Adrenal gland (tissue), 5 donors: Measurements from ENCODE around the gene IMPA2.

Source experiments
- CTCF ChIP-seq, 6 experiments: fragments of 450-650 bp in 4 of 6; fragments of 200-600 bp in 2 of 6; sonication (generic) in 1 of 6; IDR thresholded peaks; 1 replicate in 5 of 6; 2 replicates in 1 of 6; pipeline versions ENCODE4 v1.5.1 to v1.8.0; 2016 to 2021; ENCODE audit warnings: antibody characterized with exemption in 6 of 6, mild to moderate bottlenecking in 2 of 6, moderate library complexity in 1 of 6
- POLR2A ChIP-seq, 2 donors: fragments of 450-650 bp; IDR thresholded peaks; one replicate each; pipeline ENCODE4 v1.6.1; 2017; ENCODE audit warnings: antibody characterized with exemption in 2 of 2, mild to moderate bottlenecking in 2 of 2, moderate library complexity in 1 of 2
- donor health status: DM: no; HTN: no; CAD: no.

GRCh38 chr18:12007063-12007462 lies 25.8 kb downstream of the IMPA2 start:
- TF ChIP-seq CTCF (IDR thresholded peaks at IDR 0.05) (no peak), POLR2A (IDR thresholded peaks at IDR 0.05) (no peak)
